GM21390 (cell line): ENCODE results near the gene VRK2.
"Not testable (repeated sequence)": the region's sequence is repeated elsewhere in the genome, so short reads cannot be mapped to it uniquely, and the experiment has no call there.

Experiments
- ATAC-seq: cut with Tn5 transposase; IDR thresholded peaks from one replicate; pipeline ENCODE4 v1.9.1; 2021; ENCODE audit not compliant: unreplicated experiment

Gene VRK2

GRCh38 chr2:58157754-58158153, 111.1 kb downstream of the VRK2 start:
- ATAC-seq: no peak

DNA sequence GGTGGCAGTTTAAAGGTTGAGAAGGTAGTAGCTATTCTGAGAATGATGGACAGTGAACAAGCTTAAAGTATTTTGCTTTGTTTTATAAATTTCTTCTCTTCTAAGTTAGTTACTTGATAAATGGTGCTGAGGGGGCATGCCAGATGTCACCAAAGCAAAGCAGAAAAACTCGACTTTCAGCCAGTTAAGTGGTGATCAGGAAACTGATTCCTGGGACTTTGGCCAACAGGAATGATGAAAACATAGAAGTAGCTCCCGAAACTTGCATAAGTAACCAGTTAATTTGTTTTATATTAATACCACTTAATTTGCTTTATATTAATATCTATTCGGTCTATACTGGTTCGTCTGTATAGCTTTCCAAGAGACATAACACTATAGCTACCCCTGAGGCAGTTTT, 111.9 kb downstream of the VRK2 start:
- no peak for ATAC-seq

DNA sequence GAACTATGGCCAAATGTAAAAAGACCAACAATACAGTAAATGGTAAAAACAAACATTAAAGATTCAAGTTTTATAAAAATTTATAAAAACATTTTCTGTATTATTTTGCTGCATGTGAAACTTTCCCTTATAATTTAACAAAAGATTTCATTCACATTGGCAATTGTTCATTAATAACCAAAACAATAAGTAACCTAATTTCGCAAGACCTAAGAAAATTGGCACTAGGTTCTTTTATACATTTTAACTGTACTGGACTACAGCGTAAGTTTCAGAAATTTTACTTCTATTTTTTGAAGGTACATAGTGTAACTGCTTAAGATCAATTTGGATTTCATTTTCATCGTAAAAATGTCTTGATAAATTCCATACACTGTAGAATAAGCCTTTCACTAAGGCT, 117.3 kb downstream of the VRK2 start:
- ATAC-seq: no peak

- not testable (repeated sequence) for ATAC-seq
These were observed 121.5 kb downstream of the VRK2 start for GRCh38 chr2:58168130-58168529.

GRCh38 chr2:58169845-58170244, 123.2 kb downstream of the VRK2 start:
- ATAC-seq: not testable (repeated sequence)

DNA sequence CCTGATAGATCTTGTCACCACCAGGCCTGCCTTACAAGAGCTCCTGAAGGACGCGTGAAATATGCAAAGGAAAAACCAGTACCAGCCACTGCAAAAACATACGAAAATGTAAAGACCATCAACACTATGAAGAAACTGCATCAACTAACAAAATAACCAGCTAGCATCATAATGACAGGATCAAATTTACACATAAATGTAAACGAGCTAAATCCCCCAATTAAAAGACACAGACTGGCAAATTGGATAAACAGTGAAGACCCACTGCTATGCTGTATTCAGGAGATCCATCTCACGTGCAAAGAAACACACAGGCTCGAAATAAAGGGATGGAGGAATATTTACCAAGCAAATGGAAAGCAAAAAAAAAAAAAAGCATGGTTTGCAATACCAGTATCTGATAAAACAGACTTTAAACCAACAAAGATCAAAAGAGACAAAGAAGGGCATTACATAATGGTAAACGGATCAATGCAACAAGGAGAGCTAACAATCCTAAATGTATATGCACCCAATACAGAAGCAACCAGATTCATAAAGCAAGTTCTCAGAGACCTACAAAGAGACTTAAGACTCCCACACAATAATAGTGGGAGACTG, 123.8 kb downstream of the VRK2 start:
- ATAC-seq: not testable (repeated sequence)

DNA sequence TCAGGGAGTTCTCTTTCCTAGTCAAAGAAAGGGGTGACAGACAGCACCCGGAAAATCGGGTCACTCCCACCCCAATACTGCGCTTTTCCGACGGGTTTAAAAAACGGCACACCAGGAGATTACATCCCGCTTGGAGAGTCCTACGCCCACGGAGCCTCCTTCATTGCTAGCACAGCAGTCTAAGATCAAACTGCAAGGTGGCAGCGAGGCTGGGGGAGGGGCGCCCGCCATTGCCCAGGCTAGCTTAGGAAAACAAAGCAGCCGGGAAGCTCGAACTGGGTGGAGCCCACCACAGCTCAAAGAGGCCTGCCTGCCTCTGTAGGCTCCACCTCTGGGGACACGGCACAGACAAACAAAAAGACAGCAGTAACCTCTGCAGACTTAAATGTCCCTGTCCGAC, 125.2 kb downstream of the VRK2 start:
- not testable (repeated sequence) for ATAC-seq

DNA sequence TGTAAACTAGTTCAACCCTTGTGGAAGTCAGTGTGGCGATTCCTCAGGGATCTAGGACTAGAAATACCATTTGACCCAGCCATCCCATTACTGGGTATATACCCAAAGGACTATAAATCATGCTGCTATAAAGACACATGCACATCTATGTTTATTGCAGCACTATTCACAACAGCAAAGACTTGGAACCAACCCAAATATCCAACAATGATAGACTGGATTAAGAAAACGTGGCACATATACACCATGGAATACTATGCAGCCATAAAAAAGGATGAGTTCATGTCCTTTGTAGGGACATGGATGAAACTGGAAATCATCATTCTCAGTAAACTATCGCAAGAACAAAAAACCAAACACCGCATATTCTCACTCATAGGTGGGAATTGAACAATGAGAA, 130.6 kb downstream of the VRK2 start:
- ATAC-seq: not testable (repeated sequence)

DNA sequence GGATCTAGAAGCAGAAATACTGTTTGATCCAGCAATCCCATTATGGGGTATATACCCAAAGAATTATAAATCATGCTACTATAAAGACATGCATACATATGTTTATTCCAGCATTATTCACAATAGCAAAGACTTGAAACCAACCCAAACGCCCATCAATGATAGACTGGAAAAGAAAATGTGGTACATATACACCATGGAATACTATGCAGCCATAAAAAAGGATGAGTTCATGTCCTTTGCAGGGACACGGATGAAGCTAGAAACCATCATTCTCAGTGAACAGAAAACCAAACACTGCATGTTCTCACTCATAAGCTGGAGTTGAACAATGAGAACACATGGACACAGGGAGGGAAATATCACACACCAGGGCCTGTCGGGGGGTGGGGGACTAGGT, 133.6 kb downstream of the VRK2 start:
- not testable (repeated sequence) for ATAC-seq

DNA sequence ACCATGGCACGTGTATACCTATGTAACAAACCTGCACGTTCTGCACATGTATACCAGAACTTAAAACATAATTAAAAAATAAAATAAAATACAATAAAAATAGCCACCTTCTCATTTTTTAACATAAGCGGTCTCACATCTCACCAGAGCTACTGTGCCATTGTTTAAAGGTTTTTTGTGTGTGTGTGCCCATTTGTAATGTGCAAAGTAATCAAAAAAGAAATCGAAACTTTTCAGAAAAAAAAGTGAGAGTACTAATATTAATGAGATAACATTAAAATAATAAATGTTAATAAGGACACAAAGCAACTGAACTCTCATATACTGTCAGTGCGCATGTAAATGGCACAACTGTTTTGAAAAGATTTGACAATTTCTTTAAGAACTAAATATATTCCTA, 134.0 kb downstream of the VRK2 start:
- no peak for ATAC-seq

GRCh38 chr2:58182527-58182926, 135.9 kb downstream of the VRK2 start:
- ATAC-seq: no peak

DNA sequence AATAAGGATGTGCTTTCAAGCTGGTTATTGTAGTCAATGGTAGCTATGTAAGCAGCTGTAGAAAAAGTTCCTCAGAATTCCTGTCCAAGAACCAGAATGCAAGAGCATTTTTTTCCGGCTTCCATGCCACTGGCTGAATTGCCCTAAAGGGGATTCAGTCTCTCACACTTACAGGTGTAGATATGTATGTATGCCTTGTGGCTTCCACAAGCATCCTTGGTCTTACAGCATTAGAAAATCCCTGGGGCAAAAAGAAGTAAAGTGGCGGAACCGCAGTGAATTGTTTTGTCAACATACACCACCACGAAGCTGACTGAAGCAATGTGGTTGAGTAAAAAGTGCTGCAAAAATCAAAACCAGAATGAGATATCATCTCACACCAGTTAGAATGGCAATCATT, 139.9 kb downstream of the VRK2 start:
- ATAC-seq: no peak

- ATAC-seq: not testable (repeated sequence)
These were observed 140.4 kb downstream of the VRK2 start for GRCh38 chr2:58187022-58187421.

- ATAC-seq: no peak
These were observed 147.9 kb downstream of the VRK2 start for GRCh38 chr2:58194458-58194857.

- ATAC-seq: no peak
These were observed 149.1 kb downstream of the VRK2 start for GRCh38 chr2:58195662-58196061.

DNA sequence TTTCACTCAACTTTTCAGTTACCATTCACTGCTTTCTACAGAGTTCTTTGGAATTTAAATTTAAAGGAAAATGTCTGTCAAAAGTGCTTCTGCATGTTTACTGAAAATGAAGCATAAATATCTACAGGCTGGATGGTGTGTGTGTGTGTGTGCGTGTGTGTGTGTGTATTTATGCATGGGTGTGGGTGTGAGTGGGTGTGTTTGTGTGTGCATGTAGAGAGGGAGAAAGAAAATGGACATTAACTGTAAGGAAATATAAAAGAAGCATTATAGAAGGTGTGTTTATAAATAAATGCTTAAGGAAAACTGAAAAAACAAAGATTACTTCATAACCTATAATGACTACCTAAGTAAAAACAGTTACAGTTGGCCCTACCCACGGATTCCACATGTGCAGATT, 151.3 kb downstream of the VRK2 start:
- ATAC-seq: no peak

GRCh38 chr2:58202404-58202803, 155.8 kb downstream of the VRK2 start:
- no peak for ATAC-seq

DNA sequence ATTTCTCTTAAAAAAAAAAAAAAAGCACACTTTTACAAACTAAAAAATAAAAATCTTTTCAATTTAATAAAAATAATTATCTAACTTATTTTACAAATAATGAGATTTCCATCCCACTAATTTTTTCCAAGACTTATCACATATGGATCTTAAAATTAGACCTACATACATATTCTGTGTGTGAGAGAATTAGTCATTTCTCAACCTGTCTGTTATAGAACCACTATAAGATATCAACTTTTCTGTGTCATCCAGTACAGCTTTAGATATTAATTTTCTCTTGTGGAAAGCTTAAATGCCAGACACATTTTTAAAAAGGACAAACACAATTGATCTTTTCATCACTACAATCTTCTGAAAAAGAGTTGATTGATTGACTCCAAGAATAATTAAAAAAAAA, 156.4 kb downstream of the VRK2 start:
- ATAC-seq: no peak

- ATAC-seq: no peak
These were observed 157.8 kb downstream of the VRK2 start for GRCh38 chr2:58204195-58204959.

GRCh38 chr2:58206785-58207184, 160.2 kb downstream of the VRK2 start:
- ATAC-seq: no peak

DNA sequence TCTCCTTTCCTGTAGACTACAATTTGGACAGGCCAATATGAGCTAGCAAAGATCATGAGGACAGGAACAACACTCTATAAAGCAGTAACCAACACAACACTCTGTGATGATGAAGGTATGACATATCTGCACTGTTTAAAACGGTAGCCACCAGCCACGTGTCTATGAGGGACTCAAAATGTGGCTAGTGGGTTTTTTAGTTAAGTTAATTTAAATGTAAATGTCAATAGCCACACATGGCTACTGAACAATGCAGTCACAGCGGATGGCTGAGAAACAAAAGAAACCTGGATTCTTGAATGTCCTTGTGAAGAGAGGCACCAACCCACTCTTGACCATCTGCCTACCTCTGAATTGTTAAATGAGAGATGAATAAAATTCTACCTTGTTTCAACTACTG, 160.6 kb downstream of the VRK2 start:
- ATAC-seq: no peak
